ENCODE measurements around the gene GMIP.

Gene GMIP

DNA sequence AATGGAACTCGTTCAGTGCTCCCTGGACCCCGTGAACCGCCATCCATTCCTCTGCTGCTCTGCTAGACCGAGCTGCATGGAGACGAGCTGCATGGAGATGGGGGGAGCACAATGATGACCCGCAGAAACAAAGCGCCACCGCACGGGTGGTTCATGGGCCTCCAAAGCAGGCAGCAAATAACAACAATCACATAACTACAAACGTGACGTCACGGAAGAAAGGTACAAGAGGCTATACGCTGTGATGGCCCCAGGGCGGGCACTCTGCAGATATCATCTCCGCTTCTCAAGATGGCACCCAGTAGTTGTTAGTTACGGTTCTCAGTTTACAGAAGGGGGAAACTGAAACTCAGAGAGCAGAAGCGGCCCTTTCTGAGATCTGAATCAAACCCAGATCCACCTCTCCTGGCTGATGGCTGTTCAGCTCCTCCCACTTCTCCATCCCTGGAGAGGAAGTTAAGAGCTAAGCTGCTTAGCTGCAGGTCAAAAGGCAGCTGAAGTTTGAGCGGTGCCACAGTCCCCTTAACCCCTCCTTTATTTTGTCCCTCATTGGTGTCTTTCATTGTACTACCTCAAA lies 18.3 kb upstream of the GMIP start:
- Histone ChIP-seq H3K27me3 (no peaks in the 10 kb centered on the region), H3K4me3 (no peak overlapping the region), H3K36me3 (peaks cover 30 to 38% (median 32%) of the 10 kb centered on the region in 3 donors), H3K4me1 (peaks cover 0 to 19% (median 16%) of the 10 kb centered on the region in 4 donors), H3K9me3 (no peaks in the 10 kb centered on the region), H3K27ac (no peak overlapping the region)
- no peak for DNase-seq
- intact Hi-C loops (cut with DNase I; ENCODE audit: low total_unique reads) = no loop called here
- TF ChIP-seq, protein P1, sequence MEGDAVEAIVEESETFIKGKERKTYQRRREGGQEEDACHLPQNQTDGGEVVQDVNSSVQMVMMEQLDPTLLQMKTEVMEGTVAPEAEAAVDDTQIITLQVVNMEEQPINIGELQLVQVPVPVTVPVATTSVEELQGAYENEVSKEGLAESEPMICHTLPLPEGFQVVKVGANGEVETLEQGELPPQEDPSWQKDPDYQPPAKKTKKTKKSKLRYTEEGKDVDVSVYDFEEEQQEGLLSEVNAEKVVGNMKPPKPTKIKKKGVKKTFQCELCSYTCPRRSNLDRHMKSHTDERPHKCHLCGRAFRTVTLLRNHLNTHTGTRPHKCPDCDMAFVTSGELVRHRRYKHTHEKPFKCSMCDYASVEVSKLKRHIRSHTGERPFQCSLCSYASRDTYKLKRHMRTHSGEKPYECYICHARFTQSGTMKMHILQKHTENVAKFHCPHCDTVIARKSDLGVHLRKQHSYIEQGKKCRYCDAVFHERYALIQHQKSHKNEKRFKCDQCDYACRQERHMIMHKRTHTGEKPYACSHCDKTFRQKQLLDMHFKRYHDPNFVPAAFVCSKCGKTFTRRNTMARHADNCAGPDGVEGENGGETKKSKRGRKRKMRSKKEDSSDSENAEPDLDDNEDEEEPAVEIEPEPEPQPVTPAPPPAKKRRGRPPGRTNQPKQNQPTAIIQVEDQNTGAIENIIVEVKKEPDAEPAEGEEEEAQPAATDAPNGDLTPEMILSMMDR (IDR thresholded peaks at IDR 0.05) = no peak

DNA sequence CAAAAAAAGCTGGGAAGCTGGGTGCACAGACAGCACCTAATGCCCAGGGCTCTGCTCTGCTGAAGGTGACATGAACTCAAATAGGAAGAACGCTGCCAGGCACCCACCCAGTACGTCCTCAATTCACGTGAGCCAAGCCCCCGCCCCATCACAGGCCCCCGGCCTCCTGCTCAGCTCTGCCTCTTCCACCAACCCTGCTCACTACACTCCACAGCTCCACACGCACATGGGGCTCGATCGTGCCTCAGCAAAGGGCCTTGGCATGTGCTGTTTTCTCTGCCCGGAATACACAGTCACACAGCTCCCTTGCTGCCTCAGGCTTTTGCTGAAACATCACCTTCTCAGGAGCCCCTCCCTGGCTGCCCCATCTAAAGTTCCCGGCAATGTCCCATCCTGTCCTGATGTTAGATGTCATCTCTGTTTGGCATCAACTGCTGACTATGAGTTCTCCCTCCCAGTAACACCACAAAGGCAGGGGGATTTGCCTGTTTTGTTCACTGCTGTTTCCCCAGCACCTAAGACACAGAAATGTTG lies 17.8 kb upstream of the GMIP start:
- H3K4me1 ChIP-seq = peaks cover 0 to 19% (median 16%) of the 10 kb centered on the region in 4 donors
- H3K27me3 ChIP-seq = no peaks in the 10 kb centered on the region
- no peak overlapping the region for H3K27ac ChIP-seq
- intact Hi-C loops (cut with DNase I; ENCODE audit: low total_unique reads) = no loop called here
- peaks cover 36 to 44% (median 38%) of the 10 kb centered on the region in 3 donors for H3K36me3 ChIP-seq
- H3K9me3 ChIP-seq = no peaks in the 10 kb centered on the region
- TF ChIP-seq, protein P1 (IDR thresholded peaks at IDR 0.05) = no peak
- DNase-seq = no peak
- no peak overlapping the region for H3K4me3 ChIP-seq

DNA sequence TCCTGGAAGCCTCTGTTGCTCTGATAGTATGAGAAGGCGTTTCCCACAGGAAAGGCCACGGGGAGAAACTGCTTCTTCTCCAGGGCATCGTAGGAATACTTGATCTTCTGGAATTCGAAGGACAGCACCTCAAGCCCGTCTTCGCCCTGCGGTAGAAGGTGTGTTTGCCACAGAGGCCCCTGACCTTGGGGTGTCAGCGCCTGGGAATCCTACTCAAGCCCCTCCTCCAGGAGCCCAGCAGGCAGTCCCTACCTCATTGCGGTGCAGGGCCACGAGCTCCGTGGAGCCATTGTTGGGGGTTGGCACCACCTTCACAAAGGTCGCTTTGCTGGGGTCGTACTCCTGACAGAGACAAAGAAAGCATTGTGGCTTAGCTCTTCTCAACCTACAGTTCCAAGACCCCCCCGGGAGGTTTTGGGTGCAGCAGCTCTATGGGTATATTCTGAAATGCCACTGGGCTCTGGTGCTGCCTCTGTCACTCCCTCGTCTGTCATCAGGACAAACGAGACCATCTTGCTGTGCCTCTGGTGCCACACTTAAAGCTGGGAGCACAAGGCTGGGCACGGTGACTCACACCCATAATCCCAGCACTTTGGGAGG lies 16.3 kb upstream of the GMIP start:
- no peak overlapping the region for H3K4me3 ChIP-seq
- no peaks in the 10 kb centered on the region for H3K9me3 ChIP-seq
- H3K27me3 ChIP-seq = no peaks in the 10 kb centered on the region
- TF ChIP-seq, protein P1 (IDR thresholded peaks at IDR 0.05) = no peak
- DNase-seq = no peak
- intact Hi-C loops (cut with DNase I; ENCODE audit: low total_unique reads) = no loop called here
- H3K27ac ChIP-seq = no peak overlapping the region
- H3K4me1 ChIP-seq = peaks cover 0 to 19% (median 16%) of the 10 kb centered on the region in 4 donors
- H3K36me3 ChIP-seq = peaks cover 51 to 58% (median 52%) of the 10 kb centered on the region in 3 donors

DNA sequence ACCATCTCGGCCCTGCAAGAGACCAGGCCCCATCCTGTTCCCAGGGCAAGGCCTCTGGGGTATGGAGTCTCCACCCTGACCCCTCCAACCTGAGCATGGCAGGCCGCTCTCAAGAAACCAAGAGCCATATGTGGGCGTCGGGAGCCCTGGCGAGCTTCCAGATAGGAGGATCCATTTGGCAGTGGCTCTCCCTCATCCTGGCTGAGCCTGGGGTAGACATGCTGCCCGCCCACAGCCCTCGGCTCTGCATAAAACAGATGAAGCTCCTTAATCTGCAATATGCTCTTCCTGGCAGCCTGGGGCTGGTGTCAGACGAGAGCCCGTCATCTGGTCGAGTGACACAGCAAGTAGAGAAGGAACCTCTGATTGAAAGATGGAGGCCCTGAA lies 13.9 kb upstream of the GMIP start:
- Histone ChIP-seq H3K27ac (no peak overlapping the region), H3K4me1 (peaks cover 0 to 15% (median 11%) of the 10 kb centered on the region in 4 donors), H3K4me3 (no peak overlapping the region), H3K9me3 (no peaks in the 10 kb centered on the region), H3K27me3 (no peaks in the 10 kb centered on the region), H3K36me3 (peaks cover 74 to 82% (median 76%) of the 10 kb centered on the region in 3 donors)
- TF ChIP-seq, protein P1 (IDR thresholded peaks at IDR 0.05) = no peak
- intact Hi-C loops (cut with DNase I; ENCODE audit: low total_unique reads) = no loop called here
- DNase-seq = no peak

DNA sequence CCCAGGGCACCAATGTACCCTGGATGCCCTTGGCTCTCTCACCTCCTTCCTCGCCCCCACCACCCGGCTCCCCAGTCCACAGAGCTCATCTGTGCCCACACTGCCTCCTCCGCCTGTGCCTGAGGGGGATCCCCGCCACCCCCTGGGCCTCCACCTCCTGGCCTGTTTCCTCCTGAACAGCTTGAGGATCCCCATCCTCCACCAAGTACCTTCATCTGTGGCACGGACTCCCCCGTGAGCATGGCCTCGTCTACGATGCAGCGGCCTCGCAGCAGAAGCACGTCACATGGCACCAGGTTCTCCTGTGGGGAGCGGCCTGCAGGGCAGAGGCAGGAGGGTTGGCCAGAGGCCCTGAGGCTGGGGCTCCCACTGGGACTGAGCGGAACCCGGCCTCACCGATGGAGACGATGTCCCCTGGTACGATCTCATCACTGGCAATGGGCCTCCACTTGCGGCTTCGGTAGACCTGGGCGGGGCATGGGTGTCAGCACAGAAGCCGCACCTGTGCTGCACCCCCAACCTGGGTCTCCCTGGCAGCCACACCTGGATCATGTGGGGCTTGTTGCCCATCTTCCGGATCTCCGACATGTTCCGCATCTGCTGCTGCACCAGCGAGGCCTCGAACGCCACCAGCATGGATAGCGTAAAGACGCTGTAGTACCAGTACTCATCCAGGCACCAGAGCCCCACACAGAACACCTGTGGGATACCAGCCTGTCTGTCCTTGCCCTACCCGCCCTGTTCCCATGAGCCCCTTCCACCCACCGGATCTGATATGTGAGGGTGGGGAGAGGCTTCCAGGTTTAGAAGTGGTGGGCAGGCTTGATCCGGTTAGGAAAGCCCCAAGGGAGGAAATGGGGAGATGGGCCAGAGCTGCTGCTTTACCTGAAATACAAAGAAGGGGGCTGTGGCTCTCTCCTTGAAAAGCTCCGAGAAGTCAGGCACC lies 13.3 kb upstream of the GMIP start:
- Histone ChIP-seq H3K4me1 (peaks cover 0 to 8% (median 4%) of the 10 kb centered on the region in 4 donors), H3K9me3 (no peaks in the 10 kb centered on the region), H3K36me3 (peaks cover 81 to 88% (median 82%) of the 10 kb centered on the region in 3 donors), H3K4me3 (no peak overlapping the region), H3K27ac (no peak overlapping the region), H3K27me3 (no peaks in the 10 kb centered on the region)
- no peak for DNase-seq
- TF ChIP-seq, protein P1 (IDR thresholded peaks at IDR 0.05) = no peak
- intact Hi-C loops (cut with DNase I; ENCODE audit: low total_unique reads) = no loop called here
